ENCODE measurements around the gene EGR4. TPM values are rescaled to one million over a fixed set of nuclear protein-coding genes. Genes with fewer than 3 reads are reported as not detected.

Gene EGR4
- total RNA-seq, 6 experiments from 2014 or later = not detected

- no peak overlapping the region for H3K27ac ChIP-seq
- no peaks in the 10 kb centered on the region for H3K27me3 ChIP-seq
- no peaks in the 10 kb centered on the region for H3K4me1 ChIP-seq
- DNase-seq = no peak
- no peaks in the 10 kb centered on the region for H3K9me3 ChIP-seq
- intact Hi-C loops (cut with DNase I) = no loop called here
- H3K4me3 ChIP-seq = no peak overlapping the region
- WGBS (ENCODE audit: insufficient coverage, low coverage, low lambda C conversion rate, missing lambda C conversion rate) = 40% methylated on average over 1 of the region's 5 CpGs
- ATAC-seq = no peak
- H3K36me3 ChIP-seq = peaks cover 0 to 32% (median 19%) of the 10 kb centered on the region in 4 donors
- no peak for TF ChIP-seq POLR2A (IDR thresholded peaks at IDR 0.05)
- no peak for TF ChIP-seq CTCF (IDR thresholded peaks at IDR 0.05)
Measured at GRCh38 chr2:73255907-73256617, 37.3 kb downstream of the EGR4 start.

DNA sequence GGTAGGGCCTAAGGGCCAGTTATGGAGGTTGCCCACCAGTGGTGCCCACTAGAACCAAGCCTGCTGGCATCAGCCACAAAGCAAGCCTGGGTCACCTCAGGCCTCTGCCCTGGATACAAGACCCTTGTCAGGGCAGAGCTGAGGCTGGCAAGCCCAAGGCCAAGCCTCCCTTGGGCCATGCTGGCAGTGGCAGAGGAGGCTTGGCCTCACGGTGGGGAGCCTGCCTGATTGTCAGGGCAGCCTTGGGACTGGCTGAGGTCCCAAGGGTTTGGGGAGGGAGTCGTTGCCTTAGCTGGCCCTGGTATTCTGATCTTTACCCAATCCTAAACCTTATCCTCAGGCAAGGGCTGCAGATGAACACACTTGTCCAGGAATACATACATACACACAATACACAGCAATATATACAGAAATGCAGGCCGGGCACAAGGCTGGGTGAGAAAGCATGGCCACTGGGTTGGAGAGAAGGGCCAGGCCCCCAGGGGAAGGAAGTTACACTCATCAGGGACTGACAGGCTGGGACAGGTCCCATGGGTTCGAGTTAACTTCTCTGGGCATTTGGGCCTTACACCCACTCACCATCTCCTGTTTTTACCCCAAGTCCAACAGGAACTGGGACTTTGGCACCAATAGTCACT, 38.2 kb downstream of the EGR4 start:
- WGBS (ENCODE audit: insufficient coverage, low coverage, low lambda C conversion rate, missing lambda C conversion rate) = no CpG with 5 or more reads among the region's 4 CpGs
- TF ChIP-seq POLR2A (IDR thresholded peaks at IDR 0.05) (no peak), CTCF (IDR thresholded peaks at IDR 0.05) (no peak)
- Histone ChIP-seq H3K4me1 (no peaks in the 10 kb centered on the region), H3K27me3 (no peaks in the 10 kb centered on the region), H3K36me3 (peaks cover 0 to 39% (median 24%) of the 10 kb centered on the region in 4 donors), H3K4me3 (no peak overlapping the region), H3K27ac (no peak overlapping the region), H3K9me3 (no peaks in the 10 kb centered on the region)
- DNase-seq (no peak), ATAC-seq (no peak)
- intact Hi-C loops (cut with DNase I) = no loop called here

- Histone ChIP-seq H3K27ac (no peak overlapping the region), H3K9me3 (no peaks in the 10 kb centered on the region), H3K4me1 (no peaks in the 10 kb centered on the region), H3K27me3 (no peaks in the 10 kb centered on the region), H3K4me3 (no peak overlapping the region), H3K36me3 (peaks cover 4 to 46% (median 27%) of the 10 kb centered on the region in 4 donors)
- 96% methylated on average over 4 of the region's 7 CpGs for WGBS (ENCODE audit: insufficient coverage, low coverage, low lambda C conversion rate, missing lambda C conversion rate)
- intact Hi-C loops (cut with DNase I) = no loop called here
- DNase-seq (no peak), ATAC-seq (no peak)
- TF ChIP-seq CTCF (IDR thresholded peaks at IDR 0.05) = no peak
- TF ChIP-seq POLR2A (IDR thresholded peaks at IDR 0.05) = no peak
Measured at GRCh38 chr2:73254343-73255006, 38.9 kb downstream of the EGR4 start.

DNA sequence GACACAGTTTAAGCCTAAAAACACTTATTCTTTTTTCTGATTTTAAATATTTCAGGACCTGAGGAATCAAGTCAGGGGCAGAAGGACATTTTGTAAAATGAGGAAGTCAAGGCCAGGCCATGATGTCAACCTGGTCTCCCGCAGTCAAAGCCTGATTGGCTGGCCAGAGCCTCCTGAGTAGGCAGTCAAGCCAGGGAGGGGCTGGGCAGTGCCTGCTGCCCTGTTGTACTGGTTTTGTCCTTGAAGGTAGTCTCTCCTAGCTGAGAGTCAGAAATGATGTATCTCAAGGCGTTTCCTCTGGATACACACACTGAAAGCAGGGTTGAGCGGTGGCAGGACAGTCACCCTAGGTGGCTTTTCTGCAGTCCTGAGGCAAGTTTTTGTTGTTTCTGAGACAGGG, 39.4 kb downstream of the EGR4 start:
- H3K9me3 ChIP-seq = no peaks in the 10 kb centered on the region
- TF ChIP-seq POLR2A (IDR thresholded peaks at IDR 0.05) (no peak), CTCF (IDR thresholded peaks at IDR 0.05) (no peak)
- no peak overlapping the region for H3K27ac ChIP-seq
- WGBS (ENCODE audit: insufficient coverage, low coverage, low lambda C conversion rate, missing lambda C conversion rate) = 100% methylated on average over 2 of the region's 3 CpGs
- H3K27me3 ChIP-seq = no peaks in the 10 kb centered on the region
- DNase-seq = no peak
- intact Hi-C loops (cut with DNase I) = no loop called here
- H3K4me1 ChIP-seq = no peaks in the 10 kb centered on the region
- no peak for ATAC-seq
- H3K4me3 ChIP-seq = no peak overlapping the region
- H3K36me3 ChIP-seq = peaks cover 6 to 52% (median 32%) of the 10 kb centered on the region in 4 donors

Measured in right lobe of liver (tissue), 6 donors.